IPS DF 6.9 (cell line): ENCODE measurements around the gene LZTFL1.
A peak's percentile ranks its signal among the peaks of the same experiment; 100 is the strongest.

Experiments
- DNase-seq: peaks from one replicate; pipeline ENCODE4 v3.0.0-alpha.2; 2013; ENCODE audit warnings: low read depth, low spot score
- H3K27ac ChIP-seq: one replicate; pipeline ENCODE4 v1.5.1; 2013; ENCODE audit warnings: low read length, control low read depth
- H3K27me3 ChIP-seq: 2 replicates; pipeline ENCODE4 v1.6.1; 2013; ENCODE audit warnings: mild to moderate bottlenecking, low read length; ENCODE audit not compliant: control insufficient read depth, insufficient read depth
- H3K36me3 ChIP-seq: 2 replicates; pipeline ENCODE4 v1.6.1; 2013; ENCODE audit warnings: low read length; ENCODE audit not compliant: control insufficient read depth, insufficient read depth
- H3K4me1 ChIP-seq: 2 replicates; pipeline ENCODE4 v1.6.1; 2013; ENCODE audit warnings: low read length; ENCODE audit not compliant: control insufficient read depth, insufficient read depth
- H3K4me3 ChIP-seq: 2 replicates; pipeline ENCODE4 v1.5.1; 2013; ENCODE audit warnings: mild to moderate bottlenecking, low read length
- H3K9me3 ChIP-seq: 2 replicates; pipeline ENCODE4 v1.6.1; 2013; ENCODE audit warnings: low read length, inconsistent platforms; ENCODE audit not compliant: control insufficient read depth, insufficient read depth
- WGBS: extraction: QIAGEN DNeasy Blood & Tissue Kit; methylation state at CpG from one replicate; pipeline ENCODE4 v1.1.7; 2013; ENCODE audit warnings: mixed read lengths, missing lambda C conversion rate; ENCODE audit not compliant: insufficient read length, insufficient coverage; 5-methylcytosine and 5-hydroxymethylcytosine counted together

LZTFL1 gene

GRCh38 chr3:45841420-45841756 is 531 bp downstream of the LZTFL1 start:
- Histone ChIP-seq H3K9me3 (no peaks in the 10 kb centered on the region), H3K4me3 (peak overlapping the region; percentile 60; the same call in 1 of the 2 replicates), H3K36me3 (no peaks in the 10 kb centered on the region), H3K4me1 (no peaks in the 10 kb centered on the region; the same call in 1 of the 2 replicates), H3K27ac (no peak overlapping the region), H3K27me3 (no peaks in the 10 kb centered on the region)
- no peak for DNase-seq
- no CpG with 5 or more reads among the region's 15 CpGs for WGBS

GRCh38 chr3:45838466-45838865 is 3.5 kb downstream of the LZTFL1 start:
- Histone ChIP-seq H3K9me3 (no peaks in the 10 kb centered on the region), H3K27me3 (no peaks in the 10 kb centered on the region), H3K36me3 (no peaks in the 10 kb centered on the region), H3K4me1 (no peaks in the 10 kb centered on the region; the same call in 1 of the 2 replicates), H3K4me3 (no peak overlapping the region), H3K27ac (no peak overlapping the region)
- no peak for DNase-seq
- no CpG with 5 or more reads among the region's 1 CpG for WGBS

GRCh38 chr3:45832699-45833098 is 9.2 kb downstream of the LZTFL1 start:
- 100% methylated on average over 3 of the region's 5 CpGs for WGBS
- H3K4me1 ChIP-seq: no peaks in the 10 kb centered on the region
- H3K27ac ChIP-seq: no peak overlapping the region
- H3K27me3 ChIP-seq: no peaks in the 10 kb centered on the region
- no peak overlapping the region for H3K4me3 ChIP-seq
- no peak for DNase-seq
- H3K9me3 ChIP-seq: no peaks in the 10 kb centered on the region
- no peaks in the 10 kb centered on the region; the same call in 1 of the 2 replicates for H3K36me3 ChIP-seq

- WGBS: no CpG with 5 or more reads among the region's 5 CpGs
- no peak overlapping the region for H3K4me3 ChIP-seq
- H3K36me3 ChIP-seq: no peaks in the 10 kb centered on the region; the same call in 1 of the 2 replicates
- no peak overlapping the region for H3K27ac ChIP-seq
- no peak for DNase-seq
- no peaks in the 10 kb centered on the region for H3K27me3 ChIP-seq
- no peaks in the 10 kb centered on the region for H3K4me1 ChIP-seq
- no peaks in the 10 kb centered on the region for H3K9me3 ChIP-seq
Measured at GRCh38 chr3:45830121-45830520, 11.8 kb downstream of the LZTFL1 start.

DNA sequence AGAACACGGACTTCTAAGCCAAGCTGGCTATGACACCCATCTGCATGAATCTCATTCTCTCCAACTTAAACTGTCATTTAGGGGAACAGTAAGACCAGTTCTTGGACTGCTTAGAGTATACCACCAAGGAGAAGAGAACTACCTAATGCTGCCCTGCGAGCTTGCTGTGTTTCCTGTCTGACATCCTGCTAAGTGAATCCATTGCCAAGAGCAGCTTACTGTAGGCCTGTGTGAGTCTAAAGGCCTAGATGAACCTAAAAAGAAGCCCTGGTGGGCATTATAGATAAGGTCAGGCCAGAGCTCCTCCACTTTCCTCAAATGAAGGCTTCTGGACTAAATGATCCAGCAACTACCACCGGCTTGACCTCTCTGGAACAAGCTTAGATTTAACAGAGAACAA is 15.0 kb downstream of the LZTFL1 start:
- no peaks in the 10 kb centered on the region; the same call in 1 of the 2 replicates for H3K36me3 ChIP-seq
- H3K27ac ChIP-seq: no peak overlapping the region
- no CpG with 5 or more reads among the region's 3 CpGs for WGBS
- H3K4me3 ChIP-seq: no peak overlapping the region
- H3K27me3 ChIP-seq: no peaks in the 10 kb centered on the region
- H3K4me1 ChIP-seq: no peaks in the 10 kb centered on the region
- DNase-seq: no peak
- no peaks in the 10 kb centered on the region for H3K9me3 ChIP-seq

DNA sequence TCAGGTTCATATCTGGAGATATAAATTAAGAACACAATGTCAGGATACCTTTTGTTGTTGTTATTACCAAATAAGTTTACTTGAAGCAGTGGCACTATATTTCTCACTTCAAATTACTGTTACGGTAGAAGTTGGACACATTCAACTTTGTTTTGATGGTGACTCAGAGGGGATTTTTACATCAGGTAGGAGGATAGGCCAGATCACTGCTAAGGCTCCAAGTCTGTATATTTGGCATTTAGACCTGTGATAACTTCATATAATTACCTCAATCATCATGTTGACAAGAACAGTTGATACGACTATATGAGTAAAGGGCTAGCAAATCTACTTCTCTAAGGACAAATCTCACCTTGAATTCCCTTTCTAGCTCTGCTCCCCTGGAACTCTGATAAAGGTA is 15.6 kb downstream of the LZTFL1 start:
- no peak overlapping the region for H3K4me3 ChIP-seq
- H3K36me3 ChIP-seq: no peaks in the 10 kb centered on the region; the same call in 1 of the 2 replicates
- no CpG with 5 or more reads among the region's 2 CpGs for WGBS
- DNase-seq: no peak
- H3K4me1 ChIP-seq: no peaks in the 10 kb centered on the region
- H3K27ac ChIP-seq: no peak overlapping the region
- H3K27me3 ChIP-seq: no peaks in the 10 kb centered on the region
- H3K9me3 ChIP-seq: no peaks in the 10 kb centered on the region

DNA sequence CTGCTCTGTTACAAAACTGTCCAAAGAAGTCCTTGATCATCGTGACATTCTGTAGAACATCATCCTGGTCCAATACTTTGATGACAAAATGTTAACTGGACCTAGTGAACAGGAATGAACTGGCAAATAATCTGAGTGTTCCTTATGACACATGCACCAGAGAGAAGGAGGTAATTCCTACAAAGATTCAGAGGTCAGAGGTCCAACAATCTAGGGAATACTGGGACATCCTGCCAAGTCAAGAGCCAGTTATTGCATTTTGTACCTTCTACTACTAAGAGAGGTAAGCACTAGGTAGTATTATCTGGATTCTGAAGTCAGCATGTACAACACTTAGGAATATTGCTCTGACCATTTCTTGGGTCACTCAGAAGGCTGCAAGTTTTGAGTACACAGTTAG is 20.8 kb downstream of the LZTFL1 start:
- no CpG with 5 or more reads among the region's 1 CpG for WGBS
- no peaks in the 10 kb centered on the region for H3K9me3 ChIP-seq
- H3K36me3 ChIP-seq: no peaks in the 10 kb centered on the region
- H3K4me1 ChIP-seq: no peaks in the 10 kb centered on the region
- H3K27me3 ChIP-seq: no peaks in the 10 kb centered on the region
- no peak overlapping the region for H3K27ac ChIP-seq
- H3K4me3 ChIP-seq: no peak overlapping the region
- no peak for DNase-seq

- H3K9me3 ChIP-seq: no peaks in the 10 kb centered on the region
- no CpG with 5 or more reads among the region's 2 CpGs for WGBS
- no peaks in the 10 kb centered on the region for H3K27me3 ChIP-seq
- H3K27ac ChIP-seq: no peak overlapping the region
- no peak overlapping the region for H3K4me3 ChIP-seq
- no peaks in the 10 kb centered on the region for H3K36me3 ChIP-seq
- no peaks in the 10 kb centered on the region for H3K4me1 ChIP-seq
- no peak for DNase-seq
Measured at GRCh38 chr3:45819543-45819942, 22.4 kb downstream of the LZTFL1 start.

DNA sequence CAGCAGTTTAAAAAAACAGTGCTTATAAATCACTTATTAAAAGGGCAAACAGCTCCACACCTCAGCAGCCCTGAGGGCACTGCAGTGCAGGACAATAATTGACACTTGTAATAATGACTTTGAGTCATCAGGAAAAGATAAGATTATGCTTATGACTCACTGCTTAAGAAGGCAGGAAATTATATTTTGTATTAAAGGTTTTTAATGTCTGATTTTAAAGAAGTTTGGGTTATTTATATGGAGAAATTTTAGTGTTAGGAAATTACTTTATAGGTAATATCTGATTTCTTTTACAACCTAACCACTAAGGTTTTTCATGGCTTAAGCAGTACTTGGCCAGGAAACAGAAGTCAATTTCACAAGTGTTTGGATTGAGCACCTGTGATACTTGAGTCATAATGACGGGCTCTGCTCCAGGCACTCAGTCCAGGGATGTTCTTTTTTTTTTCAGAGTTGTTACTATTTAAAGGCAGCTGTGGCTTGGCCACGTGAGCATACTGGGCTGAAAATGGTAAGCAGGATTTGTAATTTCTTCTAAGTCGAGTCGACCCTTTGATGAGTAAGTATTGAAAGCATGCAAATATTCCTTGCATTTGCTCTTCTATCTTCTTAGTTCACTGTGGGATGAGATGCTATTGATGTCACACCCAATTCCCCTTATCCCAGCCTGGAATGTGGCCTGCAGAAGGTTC is 23.9 kb downstream of the LZTFL1 start:
- WGBS: no CpG with 5 or more reads among the region's 4 CpGs
- Histone ChIP-seq H3K4me3 (no peak overlapping the region), H3K36me3 (no peaks in the 10 kb centered on the region), H3K9me3 (no peaks in the 10 kb centered on the region), H3K27me3 (no peaks in the 10 kb centered on the region), H3K4me1 (no peaks in the 10 kb centered on the region), H3K27ac (no peak overlapping the region)
- no peak for DNase-seq

DNA sequence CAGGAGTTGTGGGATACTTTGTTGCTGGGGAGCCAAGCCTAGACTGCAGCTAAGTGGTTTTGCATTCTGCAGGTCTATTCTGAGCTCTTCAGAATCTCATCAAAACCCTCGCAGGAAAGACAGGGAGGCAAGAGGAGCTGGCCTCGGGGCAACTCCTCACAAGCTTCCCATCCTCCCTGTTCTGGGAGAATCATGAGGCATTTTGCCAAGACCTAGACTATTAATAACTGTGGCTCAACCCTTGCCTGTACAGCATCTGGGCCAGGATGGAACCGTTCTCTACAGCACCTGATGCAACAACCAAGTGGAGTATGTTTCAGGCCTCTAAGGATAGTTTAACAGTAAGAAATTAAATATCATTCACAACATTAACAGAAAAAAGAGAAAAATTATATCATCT is 25.4 kb downstream of the LZTFL1 start:
- H3K36me3 ChIP-seq: no peaks in the 10 kb centered on the region
- WGBS: no CpG with 5 or more reads among the region's 3 CpGs
- H3K4me3 ChIP-seq: no peak overlapping the region
- DNase-seq: no peak
- H3K27me3 ChIP-seq: no peaks in the 10 kb centered on the region
- H3K27ac ChIP-seq: no peak overlapping the region
- H3K4me1 ChIP-seq: no peaks in the 10 kb centered on the region
- no peaks in the 10 kb centered on the region for H3K9me3 ChIP-seq

DNA sequence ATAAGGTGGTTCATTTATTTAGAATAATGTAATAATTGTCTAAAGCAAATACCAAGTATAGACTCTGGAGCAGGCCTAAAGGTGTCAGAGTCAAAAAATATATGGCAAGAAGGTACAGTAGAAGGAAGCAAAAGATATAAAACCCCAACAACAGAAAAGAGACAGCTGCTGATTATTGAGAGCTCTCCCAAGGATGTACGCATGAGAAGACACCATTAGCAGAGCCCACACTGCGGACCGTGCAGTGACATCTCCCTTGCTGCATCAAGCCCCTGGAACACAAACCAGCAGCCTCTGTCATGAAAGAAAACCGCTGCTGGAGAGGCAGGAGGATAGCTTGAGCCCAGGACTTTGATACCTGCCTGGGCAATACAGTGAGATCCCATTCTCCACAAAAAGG is 27.6 kb downstream of the LZTFL1 start:
- WGBS: no CpG with 5 or more reads among the region's 4 CpGs
- H3K27me3 ChIP-seq: no peaks in the 10 kb centered on the region
- no peak overlapping the region for H3K27ac ChIP-seq
- H3K4me3 ChIP-seq: no peak overlapping the region
- H3K36me3 ChIP-seq: no peaks in the 10 kb centered on the region
- no peak for DNase-seq
- no peaks in the 10 kb centered on the region for H3K4me1 ChIP-seq
- H3K9me3 ChIP-seq: no peaks in the 10 kb centered on the region
